ENCODE results near the gene LCN2. TPM values are rescaled to one million over a fixed set of nuclear protein-coding genes. Genes with fewer than 3 reads are reported as not detected.
"Not testable (repeated sequence)": the region's sequence is repeated elsewhere in the genome, so short reads cannot be mapped to it uniquely, and the experiment has no call there.

LCN2 gene
- total RNA-seq, 1 experiment from 2014 or later: 221 TPM

GRCh38 chr9:128127990-128128835 is 21.0 kb upstream of the LCN2 start:
- DNase-seq (ENCODE audit: low spot score): peak; percentile 92

GRCh38 chr9:128128836-128129590 is 20.2 kb upstream of the LCN2 start:
- no peak for DNase-seq (ENCODE audit: low spot score)

DNA sequence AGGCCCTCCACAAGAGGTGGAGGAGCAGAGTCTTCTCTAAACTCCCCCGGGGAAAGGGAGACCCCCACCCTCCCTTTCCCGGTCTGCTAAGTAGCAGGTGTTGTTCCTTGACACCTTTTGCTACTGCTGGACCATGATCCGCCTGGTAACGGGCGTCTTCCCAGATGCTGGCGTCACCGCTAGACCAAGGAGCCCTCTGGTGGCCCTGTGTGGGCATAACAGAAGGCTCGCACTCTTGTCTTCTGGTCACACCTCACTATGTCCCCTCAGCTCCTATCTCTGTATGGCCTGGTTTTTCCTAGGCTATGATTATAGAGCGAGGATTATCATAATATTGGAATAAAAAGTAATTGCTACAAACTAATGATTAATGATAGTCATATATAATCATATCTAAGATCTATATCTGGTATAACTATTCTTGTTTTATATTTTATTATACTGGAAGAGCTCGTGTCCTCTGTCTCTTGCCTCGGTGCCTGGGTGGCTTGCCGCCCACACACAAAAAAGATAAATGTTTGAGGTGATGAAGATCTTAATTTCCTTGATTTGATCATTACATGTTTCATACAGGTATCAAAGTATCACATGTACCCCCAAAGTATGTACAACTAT is 19.2 kb upstream of the LCN2 start:
- DNase-seq (ENCODE audit: low spot score): not testable (repeated sequence)

GRCh38 chr9:128130651-128131050 is 18.6 kb upstream of the LCN2 start:
- not testable (repeated sequence) for DNase-seq (ENCODE audit: low spot score)

- not testable (repeated sequence) for DNase-seq (ENCODE audit: low spot score)
These were observed 17.9 kb upstream of the LCN2 start for GRCh38 chr9:128131346-128131745.

GRCh38 chr9:128132139-128132538 is 17.1 kb upstream of the LCN2 start:
- DNase-seq (ENCODE audit: low spot score): not testable (repeated sequence)

DNA sequence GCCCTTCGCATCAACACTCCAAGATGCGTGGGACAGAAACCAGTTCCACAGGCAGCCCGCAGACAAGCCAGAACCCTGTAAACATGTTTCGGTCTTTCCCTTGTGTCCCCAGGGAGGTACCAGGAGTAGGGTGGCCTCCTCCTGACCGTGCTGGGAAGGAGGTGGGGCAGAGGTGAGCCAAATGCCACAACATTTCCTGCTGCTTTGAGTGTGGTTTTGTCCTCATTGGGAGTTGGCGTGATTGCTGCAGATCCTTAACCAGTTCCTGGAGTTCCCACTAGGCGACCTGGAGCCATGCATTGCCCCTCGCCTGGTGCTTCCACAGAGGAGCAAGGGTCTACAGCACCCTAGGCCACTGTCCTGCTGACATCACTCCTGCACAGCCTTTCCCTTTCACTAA is 13.7 kb upstream of the LCN2 start:
- not testable (repeated sequence) for DNase-seq (ENCODE audit: low spot score)

GRCh38 chr9:128136816-128137793 is 12.1 kb upstream of the LCN2 start:
- DNase-seq (ENCODE audit: low spot score): no peak

DNA sequence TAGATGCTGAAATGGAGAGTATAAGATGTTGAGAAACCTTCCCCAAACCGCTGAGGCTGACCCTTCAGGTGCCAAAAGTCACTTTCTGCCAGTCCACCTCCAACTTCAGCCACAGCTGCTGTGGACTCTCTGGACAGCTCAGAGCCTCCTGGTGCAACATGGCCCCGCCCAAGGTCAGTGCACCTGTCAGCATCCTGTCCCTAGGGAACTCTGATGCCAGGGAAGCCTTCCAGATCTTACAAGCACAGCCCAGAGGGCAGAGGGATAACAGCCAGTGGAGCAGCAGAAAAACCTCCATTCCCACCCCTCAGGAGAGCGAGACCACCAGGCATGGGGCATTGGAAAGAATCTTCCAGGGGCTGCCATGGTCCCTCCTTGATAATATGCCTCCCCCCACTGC is 11.3 kb upstream of the LCN2 start:
- DNase-seq (ENCODE audit: low spot score): no peak

- DNase-seq (ENCODE audit: low spot score): no peak
These were observed 9.6 kb upstream of the LCN2 start for GRCh38 chr9:128139621-128140020.

DNA sequence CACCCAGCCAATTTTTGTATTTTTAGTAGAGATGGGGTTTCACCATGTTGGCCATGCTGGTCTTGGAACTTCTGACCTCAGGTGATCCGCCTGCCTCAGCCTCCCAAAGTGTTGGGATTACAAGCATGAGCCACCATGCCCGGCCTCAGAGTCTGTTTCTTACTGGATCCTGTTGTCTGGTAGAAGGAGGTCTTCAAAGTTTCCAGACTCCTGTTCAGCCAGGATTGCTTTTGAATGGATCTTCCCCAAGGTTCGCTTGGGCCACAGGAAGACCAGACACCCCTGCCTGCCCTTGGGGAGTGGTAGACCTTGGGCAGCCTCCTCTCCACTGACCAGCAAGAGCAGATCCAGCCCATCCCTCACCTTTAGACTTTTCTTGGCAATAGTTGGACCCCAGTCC is 7.6 kb upstream of the LCN2 start:
- DNase-seq (ENCODE audit: low spot score): no peak

- no peak for DNase-seq (ENCODE audit: low spot score)
These were observed 7.2 kb upstream of the LCN2 start for GRCh38 chr9:128142061-128142460.

GRCh38 chr9:128142596-128142995 is 6.7 kb upstream of the LCN2 start:
- no peak for DNase-seq (ENCODE audit: low spot score)

DNA sequence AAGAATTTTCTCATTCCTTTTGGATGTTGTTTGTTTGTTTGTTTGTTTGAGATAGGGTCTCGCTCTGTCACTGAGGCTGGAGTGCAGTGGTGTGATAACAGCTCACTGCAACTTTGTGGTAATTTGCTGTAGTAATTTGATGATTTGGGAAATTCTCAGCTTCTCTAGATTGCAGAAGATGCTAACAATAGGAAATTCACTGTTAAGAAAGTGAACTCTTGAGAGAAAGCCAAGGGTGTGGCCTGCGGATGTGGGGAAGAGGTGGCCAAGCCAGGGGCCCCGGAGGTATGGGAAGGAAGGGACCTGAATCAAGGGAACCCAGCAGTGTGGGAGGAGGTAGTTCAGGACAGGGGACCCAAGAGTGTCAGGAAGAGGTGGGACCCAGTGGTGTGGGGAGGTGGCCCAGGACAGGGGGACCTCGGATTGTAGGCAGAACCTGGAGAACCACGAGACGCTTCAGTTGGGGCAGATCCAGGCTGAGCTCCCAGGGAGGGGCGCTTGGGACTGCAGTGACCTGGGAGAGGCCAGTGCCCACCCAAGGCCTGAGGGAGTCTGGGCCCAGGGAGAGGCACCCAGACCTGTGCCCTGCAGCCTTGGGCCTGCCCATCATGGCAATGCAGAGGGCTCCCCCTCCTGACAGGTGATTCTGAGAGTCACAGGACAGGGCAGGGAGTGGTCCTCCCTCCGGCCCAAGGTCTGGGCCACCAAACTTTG is 5.6 kb upstream of the LCN2 start:
- no peak for DNase-seq (ENCODE audit: low spot score)

- DNase-seq (ENCODE audit: low spot score): no peak
These were observed 4.7 kb upstream of the LCN2 start for GRCh38 chr9:128144239-128145181.

- peak; percentile 81 for DNase-seq (ENCODE audit: low spot score)
These were observed 3.7 kb upstream of the LCN2 start for GRCh38 chr9:128145536-128145935.

DNA sequence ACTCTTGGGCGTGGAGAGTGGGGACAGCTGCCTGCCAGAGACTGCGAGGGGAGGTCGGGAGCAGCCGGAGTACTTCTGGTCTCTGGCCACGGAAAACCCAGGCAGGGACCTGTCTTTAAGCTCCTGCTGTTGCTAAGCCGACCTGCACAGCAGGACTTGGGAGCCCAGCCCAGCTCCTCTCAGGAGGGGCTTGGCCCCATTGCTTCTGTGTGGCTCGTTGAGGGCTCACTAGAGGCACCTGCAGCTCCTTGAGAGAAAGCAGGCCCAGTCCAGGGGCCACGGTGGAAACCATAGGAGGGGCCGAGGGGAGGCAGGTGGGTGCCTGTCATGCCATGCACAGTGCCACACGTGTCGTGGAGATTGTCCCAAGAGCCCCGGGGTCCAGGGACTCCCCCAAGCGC is 3.3 kb upstream of the LCN2 start:
- no peak for DNase-seq (ENCODE audit: low spot score)

DNA sequence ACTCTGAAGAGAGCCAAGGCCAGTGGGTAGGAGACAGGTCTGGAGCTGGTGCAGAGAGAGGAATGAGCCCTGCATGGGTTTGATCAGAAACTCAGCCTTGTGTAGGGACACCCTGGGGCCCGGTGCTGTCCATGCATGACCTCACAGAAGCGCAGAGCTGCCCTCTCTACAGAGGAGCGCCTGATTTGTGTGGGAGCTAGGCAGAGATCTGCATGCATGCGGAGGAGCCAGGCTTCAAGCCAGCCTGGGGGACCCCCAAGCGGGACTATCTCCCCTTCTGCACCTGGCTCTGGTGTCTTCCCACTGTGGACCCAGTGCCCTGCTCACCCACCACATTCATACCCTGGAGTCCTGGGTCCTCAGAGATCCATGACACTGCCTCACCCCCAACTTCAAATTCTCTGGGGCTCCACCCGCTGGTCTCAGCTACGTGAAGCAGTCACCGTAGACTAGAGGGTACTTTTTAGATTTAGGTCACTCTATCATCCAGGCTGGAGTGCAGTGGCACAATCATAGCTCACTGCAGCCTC is 2.6 kb upstream of the LCN2 start:
- no peak for DNase-seq (ENCODE audit: low spot score)

- DNase-seq (ENCODE audit: low spot score): no peak
These were observed 698 bp upstream of the LCN2 start for GRCh38 chr9:128148509-128149000.

Measured in HT-29 (cell line).